Measurements from ENCODE around the gene RHOT2. TPM values are rescaled to one million over a fixed set of nuclear protein-coding genes. Genes with fewer than 3 reads are reported as not detected.

RHOT2 gene
- total and polyA plus RNA-seq, 10 of the 15 experiments (the other 5 are each of a cell fraction or from before 2014, with no cell fraction given) = 3.7 to 174 (median 69.8) TPM

- in situ Hi-C loops (cut with MboI) = no loop called here
- WGBS (ENCODE audit: insufficient coverage, insufficient replicate concordance, low lambda C conversion rate, missing lambda C conversion rate) = 69% methylated on average over 23 of the region's 23 CpGs
- no peak for DNase-seq (ENCODE audit: low read depth, low spot score)
- no peak for ATAC-seq
- no peak overlapping the region for H3K9ac ChIP-seq (ENCODE audit: control insufficient read depth, insufficient read depth, low read length)
- no peaks in the 10 kb centered on the region for H3K27me3 ChIP-seq (replicated peaks in 1 of 2; ENCODE audit: control insufficient read depth in 2 of 2, insufficient read depth in 2 of 2, low read length in 1 of 2)
- ChIA-PET CTCF (no interaction called here), POLR2A (no interaction called here), SMC1A (ENCODE audit: uncharacterized antibody, unreplicated experiment) (no interaction called here), RAD21 (ENCODE audit: unreplicated experiment) (no interaction called here)
- no peak for FAIRE-seq
- no peak overlapping the region for H3K27ac ChIP-seq (ENCODE audit: control insufficient read depth, insufficient read depth)
- no peak overlapping the region for H3K4me2 ChIP-seq (ENCODE audit: control insufficient read depth, insufficient read depth)
- peaks cover 0 to 8% of the 10 kb centered on the region in 2 experiments; a peak in 2 of 4 replicates for H3K36me3 ChIP-seq (ENCODE audit: control insufficient read depth in 2 of 2, insufficient read depth in 2 of 2, low read length in 1 of 2)
- peaks cover 7% of the 10 kb centered on the region for H3K4me1 ChIP-seq (ENCODE audit: control insufficient read depth, insufficient read depth, low read length)
- no peak overlapping the region for H2AFZ ChIP-seq (ENCODE audit: control insufficient read depth, low read depth, low read length)
- no peak overlapping the region for H3K4me3 ChIP-seq
- peaks cover 14% of the 10 kb centered on the region for H3K79me2 ChIP-seq (ENCODE audit: control insufficient read depth, insufficient read depth, low read length)
- no peaks in the 10 kb centered on the region for H3K9me3 ChIP-seq (replicated peaks; ENCODE audit: control insufficient read depth, insufficient read depth, low read length)
- intact Hi-C loops (cut with micrococcal nuclease; ENCODE audit: unreplicated experiment) = no loop called here
- BruUV-seq (replicated peaks) = no TSS peak
- peaks cover 6% of the 10 kb centered on the region; the same call in 1 of the 2 replicates for H4K20me1 ChIP-seq (ENCODE audit: control insufficient read depth, insufficient read depth)
- TF ChIP-seq, protein P1, sequence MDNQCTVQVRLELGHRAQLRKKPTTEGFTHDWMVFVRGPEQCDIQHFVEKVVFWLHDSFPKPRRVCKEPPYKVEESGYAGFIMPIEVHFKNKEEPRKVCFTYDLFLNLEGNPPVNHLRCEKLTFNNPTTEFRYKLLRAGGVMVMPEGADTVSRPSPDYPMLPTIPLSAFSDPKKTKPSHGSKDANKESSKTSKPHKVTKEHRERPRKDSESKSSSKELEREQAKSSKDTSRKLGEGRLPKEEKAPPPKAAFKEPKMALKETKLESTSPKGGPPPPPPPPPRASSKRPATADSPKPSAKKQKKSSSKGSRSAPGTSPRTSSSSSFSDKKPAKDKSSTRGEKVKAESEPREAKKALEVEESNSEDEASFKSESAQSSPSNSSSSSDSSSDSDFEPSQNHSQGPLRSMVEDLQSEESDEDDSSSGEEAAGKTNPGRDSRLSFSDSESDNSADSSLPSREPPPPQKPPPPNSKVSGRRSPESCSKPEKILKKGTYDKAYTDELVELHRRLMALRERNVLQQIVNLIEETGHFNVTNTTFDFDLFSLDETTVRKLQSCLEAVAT (IDR thresholded peaks at IDR 0.05) = no peak
- TF ChIP-seq ZNF622 (IDR thresholded peaks at IDR 0.05) = no peak
- TF ChIP-seq, protein P2, sequence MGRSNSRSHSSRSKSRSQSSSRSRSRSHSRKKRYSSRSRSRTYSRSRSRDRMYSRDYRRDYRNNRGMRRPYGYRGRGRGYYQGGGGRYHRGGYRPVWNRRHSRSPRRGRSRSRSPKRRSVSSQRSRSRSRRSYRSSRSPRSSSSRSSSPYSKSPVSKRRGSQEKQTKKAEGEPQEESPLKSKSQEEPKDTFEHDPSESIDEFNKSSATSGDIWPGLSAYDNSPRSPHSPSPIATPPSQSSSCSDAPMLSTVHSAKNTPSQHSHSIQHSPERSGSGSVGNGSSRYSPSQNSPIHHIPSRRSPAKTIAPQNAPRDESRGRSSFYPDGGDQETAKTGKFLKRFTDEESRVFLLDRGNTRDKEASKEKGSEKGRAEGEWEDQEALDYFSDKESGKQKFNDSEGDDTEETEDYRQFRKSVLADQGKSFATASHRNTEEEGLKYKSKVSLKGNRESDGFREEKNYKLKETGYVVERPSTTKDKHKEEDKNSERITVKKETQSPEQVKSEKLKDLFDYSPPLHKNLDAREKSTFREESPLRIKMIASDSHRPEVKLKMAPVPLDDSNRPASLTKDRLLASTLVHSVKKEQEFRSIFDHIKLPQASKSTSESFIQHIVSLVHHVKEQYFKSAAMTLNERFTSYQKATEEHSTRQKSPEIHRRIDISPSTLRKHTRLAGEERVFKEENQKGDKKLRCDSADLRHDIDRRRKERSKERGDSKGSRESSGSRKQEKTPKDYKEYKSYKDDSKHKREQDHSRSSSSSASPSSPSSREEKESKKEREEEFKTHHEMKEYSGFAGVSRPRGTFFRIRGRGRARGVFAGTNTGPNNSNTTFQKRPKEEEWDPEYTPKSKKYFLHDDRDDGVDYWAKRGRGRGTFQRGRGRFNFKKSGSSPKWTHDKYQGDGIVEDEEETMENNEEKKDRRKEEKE (IDR thresholded peaks at IDR 0.05) = no peak
- TF ChIP-seq POLR2A (IDR thresholded peaks at IDR 0.05; ENCODE audit: low read depth, low read length) = no peak
- TF ChIP-seq, protein P3, sequence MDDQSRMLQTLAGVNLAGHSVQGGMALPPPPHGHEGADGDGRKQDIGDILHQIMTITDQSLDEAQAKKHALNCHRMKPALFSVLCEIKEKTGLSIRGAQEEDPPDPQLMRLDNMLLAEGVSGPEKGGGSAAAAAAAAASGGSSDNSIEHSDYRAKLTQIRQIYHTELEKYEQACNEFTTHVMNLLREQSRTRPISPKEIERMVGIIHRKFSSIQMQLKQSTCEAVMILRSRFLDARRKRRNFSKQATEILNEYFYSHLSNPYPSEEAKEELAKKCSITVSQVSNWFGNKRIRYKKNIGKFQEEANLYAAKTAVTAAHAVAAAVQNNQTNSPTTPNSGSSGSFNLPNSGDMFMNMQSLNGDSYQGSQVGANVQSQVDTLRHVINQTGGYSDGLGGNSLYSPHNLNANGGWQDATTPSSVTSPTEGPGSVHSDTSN (IDR thresholded peaks at IDR 0.05; ENCODE audit: insufficient replicate concordance, low read depth, low read length) = no peak
- TF ChIP-seq, protein P4, sequence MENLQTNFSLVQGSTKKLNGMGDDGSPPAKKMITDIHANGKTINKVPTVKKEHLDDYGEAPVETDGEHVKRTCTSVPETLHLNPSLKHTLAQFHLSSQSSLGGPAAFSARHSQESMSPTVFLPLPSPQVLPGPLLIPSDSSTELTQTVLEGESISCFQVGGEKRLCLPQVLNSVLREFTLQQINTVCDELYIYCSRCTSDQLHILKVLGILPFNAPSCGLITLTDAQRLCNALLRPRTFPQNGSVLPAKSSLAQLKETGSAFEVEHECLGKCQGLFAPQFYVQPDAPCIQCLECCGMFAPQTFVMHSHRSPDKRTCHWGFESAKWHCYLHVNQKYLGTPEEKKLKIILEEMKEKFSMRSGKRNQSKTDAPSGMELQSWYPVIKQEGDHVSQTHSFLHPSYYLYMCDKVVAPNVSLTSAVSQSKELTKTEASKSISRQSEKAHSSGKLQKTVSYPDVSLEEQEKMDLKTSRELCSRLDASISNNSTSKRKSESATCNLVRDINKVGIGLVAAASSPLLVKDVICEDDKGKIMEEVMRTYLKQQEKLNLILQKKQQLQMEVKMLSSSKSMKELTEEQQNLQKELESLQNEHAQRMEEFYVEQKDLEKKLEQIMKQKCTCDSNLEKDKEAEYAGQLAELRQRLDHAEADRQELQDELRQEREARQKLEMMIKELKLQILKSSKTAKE (IDR thresholded peaks at IDR 0.05; ENCODE audit: low read depth, poor library complexity, severe bottlenecking) = no peak
- TF ChIP-seq, protein P5, sequence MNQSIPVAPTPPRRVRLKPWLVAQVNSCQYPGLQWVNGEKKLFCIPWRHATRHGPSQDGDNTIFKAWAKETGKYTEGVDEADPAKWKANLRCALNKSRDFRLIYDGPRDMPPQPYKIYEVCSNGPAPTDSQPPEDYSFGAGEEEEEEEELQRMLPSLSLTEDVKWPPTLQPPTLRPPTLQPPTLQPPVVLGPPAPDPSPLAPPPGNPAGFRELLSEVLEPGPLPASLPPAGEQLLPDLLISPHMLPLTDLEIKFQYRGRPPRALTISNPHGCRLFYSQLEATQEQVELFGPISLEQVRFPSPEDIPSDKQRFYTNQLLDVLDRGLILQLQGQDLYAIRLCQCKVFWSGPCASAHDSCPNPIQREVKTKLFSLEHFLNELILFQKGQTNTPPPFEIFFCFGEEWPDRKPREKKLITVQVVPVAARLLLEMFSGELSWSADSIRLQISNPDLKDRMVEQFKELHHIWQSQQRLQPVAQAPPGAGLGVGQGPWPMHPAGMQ (IDR thresholded peaks at IDR 0.05; ENCODE audit: borderline replicate concordance) = no peak
- TF ChIP-seq, protein P6, sequence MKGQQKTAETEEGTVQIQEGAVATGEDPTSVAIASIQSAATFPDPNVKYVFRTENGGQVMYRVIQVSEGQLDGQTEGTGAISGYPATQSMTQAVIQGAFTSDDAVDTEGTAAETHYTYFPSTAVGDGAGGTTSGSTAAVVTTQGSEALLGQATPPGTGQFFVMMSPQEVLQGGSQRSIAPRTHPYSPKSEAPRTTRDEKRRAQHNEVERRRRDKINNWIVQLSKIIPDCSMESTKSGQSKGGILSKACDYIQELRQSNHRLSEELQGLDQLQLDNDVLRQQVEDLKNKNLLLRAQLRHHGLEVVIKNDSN (IDR thresholded peaks at IDR 0.05; ENCODE audit: borderline replicate concordance, extremely low read length, insufficient read depth, low read depth, low read length) = no peak
- no peak for TF ChIP-seq EP300 (IDR thresholded peaks at IDR 0.05; ENCODE audit: borderline replicate concordance in 1 of 2, control insufficient read depth in 1 of 2, low read depth in 2 of 2, low read length in 2 of 2)
- no peak for TF ChIP-seq IKZF1 (conservative IDR thresholded peaks at IDR 0.05)
- no peak for TF ChIP-seq SUPT20H (IDR thresholded peaks at IDR 0.05; ENCODE audit: borderline replicate concordance, control insufficient read depth, low read depth, low read length)
- TF ChIP-seq CHD1 (IDR thresholded peaks at IDR 0.05; ENCODE audit: low read depth, low read length) = no peak
- no peak for TF ChIP-seq ATF3 (IDR thresholded peaks at IDR 0.05; ENCODE audit: borderline replicate concordance, extremely low read depth, low read depth, low read length)
Observed at GRCh38 chr16:676913-677312, 9.0 kb downstream of the RHOT2 start.

Data from GM12878 (cell line).